HepG2 (cell line): ENCODE data around the gene PPP1R9B. TPM values are rescaled to one million over a fixed set of nuclear protein-coding genes. Genes with fewer than 3 reads are reported as not detected.

Source experiments
- ARID4A ChIP-seq: sonication (generic); formaldehyde crosslinking; IDR thresholded peaks from 2 replicates; pipeline ENCODE4 v1.5.0; 2020; ENCODE audit warnings: mild to moderate bottlenecking, missing genetic modification reagents, borderline replicate concordance
- CENPBD1 ChIP-seq: sonication (generic); formaldehyde crosslinking; IDR thresholded peaks from 2 replicates; pipeline ENCODE4 v1.8.0; 2022; ENCODE audit warnings: missing genetic modification reagents, low read depth, mild to moderate bottlenecking, borderline replicate concordance
- GABPA ChIP-seq, 2 experiments: IDR thresholded peaks; 2 replicates each; pipeline ENCODE4 v1.6.1; 2011 to 2016; ENCODE audit warnings: low read depth in 2 of 2, low read length in 1 of 2, missing biosample characterization in 1 of 2, missing genetic modification characterization in 1 of 2
- HBP1 ChIP-seq: IDR thresholded peaks from 2 replicates; pipeline ENCODE4 v1.6.1; 2016; ENCODE audit warnings: low read depth, control low read depth
- HDAC1 ChIP-seq: sonication (generic); formaldehyde crosslinking; IDR thresholded peaks from 2 replicates; pipeline ENCODE4 v1.5.1; 2020; ENCODE audit warnings: mild to moderate bottlenecking, missing genetic modification reagents
- HNRNPLL ChIP-seq: fragments of 200-400 bp; formaldehyde crosslinking; IDR thresholded peaks from 2 replicates; pipeline ENCODE4 v1.6.1; 2017; ENCODE audit warnings: mild to moderate bottlenecking, low read depth, low read length; ENCODE audit not compliant: poor library complexity, severe bottlenecking
- NR2F6 ChIP-seq, 2 experiments: IDR thresholded peaks; 2 replicates each; pipeline ENCODE4 v1.6.1; 2016; ENCODE audit warnings: antibody characterized with exemption in 1 of 2, mild to moderate bottlenecking in 1 of 2
- PRPF4 ChIP-seq: fragments of 200-400 bp; formaldehyde crosslinking; IDR thresholded peaks from 2 replicates; pipeline ENCODE4 v1.6.1; 2016; ENCODE audit warnings: low read length, low read depth; ENCODE audit not compliant: poor library complexity, severe bottlenecking
- SAP130 ChIP-seq: IDR thresholded peaks from 2 replicates; pipeline ENCODE4 v1.6.1; 2016; ENCODE audit warnings: low read depth
- TBX2 ChIP-seq: sonication (generic); formaldehyde crosslinking; IDR thresholded peaks from 2 replicates; pipeline ENCODE4 v1.5.0; 2020; ENCODE audit warnings: missing genetic modification reagents, mild to moderate bottlenecking, borderline replicate concordance
- ZFY ChIP-seq: sonication (generic); formaldehyde crosslinking; IDR thresholded peaks from 2 replicates; pipeline ENCODE4 v1.4.0; 2020; ENCODE audit warnings: missing genetic modification reagents
- ZNF136 ChIP-seq: sonication (generic); formaldehyde crosslinking; IDR thresholded peaks from 2 replicates; pipeline ENCODE4 v1.8.1; 2022; ENCODE audit warnings: low read depth, mild to moderate bottlenecking, moderate library complexity, missing genetic modification reagents
- polyA plus RNA-seq, 8 experiments: library from polyadenylated mRNA; depleted of rRNA in 3 of 8; stranded (reverse) in 7 of 8; unstranded in 1 of 8; fragments of >200 nt; fragmentation: Illumina TruSeq in 4 of 8; extraction: Trizol in 4 of 8; gene quantifications; 2 replicates each; pipeline versions ENCODE4 v1.2.1 to v1.2.3, GENCODE V29; 2011 to 2016; ENCODE audit warnings: low read depth in 4 of 8, missing spikeins in 1 of 8, mixed read lengths in 1 of 8; ENCODE audit not compliant: insufficient read depth in 1 of 8
- total RNA-seq, 5 experiments: library from RNA; depleted of rRNA; stranded (reverse); fragments of >200 nt; fragmentation: Illumina TruSeq; extraction: Trizol; gene quantifications; 2 replicates each; pipeline ENCODE4 v1.2.3, GENCODE V29; 2016; ENCODE audit warnings: low read depth in 1 of 5
- TF ChIP-seq, protein P1 (sequence below): sonication (generic); formaldehyde crosslinking; IDR thresholded peaks from 2 replicates; pipeline ENCODE4 v1.5.1; 2020; ENCODE audit warnings: mild to moderate bottlenecking, missing genetic modification reagents, borderline replicate concordance

The PPP1R9B gene
- total and polyA plus RNA-seq, 2 of the 13 experiments (the other 11 are each of a cell fraction or from before 2014, with no cell fraction given) = 9.4 to 15.8 TPM

DNA sequence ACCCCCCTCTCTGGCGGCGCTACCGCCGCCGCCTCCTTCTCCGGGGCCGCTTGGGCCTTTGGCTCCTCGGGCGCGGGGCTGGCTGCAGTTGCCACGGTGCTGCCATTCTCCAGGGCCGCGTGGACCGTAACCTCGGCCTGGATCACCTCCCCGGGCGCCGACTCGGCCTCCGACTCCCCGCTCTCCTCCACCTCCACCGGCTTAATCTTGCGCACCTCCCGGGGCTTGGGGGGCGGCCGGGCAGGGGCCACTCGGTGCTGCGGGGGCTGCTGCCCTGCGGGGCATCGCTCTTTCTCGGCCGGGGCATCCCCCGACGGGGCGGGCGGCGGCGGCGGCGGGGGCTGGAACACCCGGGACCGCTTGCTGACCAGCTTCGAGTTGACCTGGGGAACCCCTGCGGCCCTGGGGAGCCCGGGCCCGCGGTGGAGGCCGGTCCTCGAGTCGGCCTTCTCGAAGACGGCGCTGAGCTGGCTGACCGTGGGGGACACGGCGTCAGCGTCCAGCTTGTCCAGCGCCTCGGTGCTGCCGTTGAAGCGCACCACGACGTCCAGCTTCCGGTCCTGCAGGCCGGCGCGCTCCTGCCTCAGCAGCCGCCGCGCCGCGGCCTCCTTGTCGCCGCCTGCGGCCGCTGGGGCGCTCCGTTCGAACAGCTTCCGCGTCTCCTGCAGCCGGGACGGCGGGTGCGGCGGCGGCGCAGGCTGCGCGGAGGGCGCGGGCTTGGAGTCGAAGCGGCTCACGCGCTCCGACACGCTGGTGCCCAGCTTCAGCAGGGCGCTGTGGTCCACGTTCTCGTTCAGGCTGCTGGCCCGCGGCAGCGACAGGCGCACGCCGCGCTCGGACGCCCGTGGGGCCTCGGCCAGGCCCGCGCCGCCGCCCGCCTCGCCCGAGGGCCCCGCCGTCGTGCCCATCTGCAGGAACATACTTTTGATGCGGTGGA lies 792 bp downstream of the PPP1R9B start (continued):
- TF ChIP-seq HBP1 (CRISPR knock-in tag) (peak; percentile 86; the same call in 1 of the 2 replicates), HDAC1 (CRISPR knock-in tag) (peak; percentile 44), PRPF4 (no peak), SAP130 (peak; percentile 80), TBX2 (CRISPR knock-in tag) (peak; percentile 36; the same call in 1 of the 2 replicates), GABPA (IDR thresholded peaks at IDR 0.05; ENCODE audit: low read depth, low read length) (peak; percentile 17; the same call in 1 of the 2 replicates), GABPA (CRISPR knock-in tag; IDR thresholded peaks at IDR 0.05; ENCODE audit: low read depth) (no peak), CENPBD1 (CRISPR knock-in tag) (no peak), ZFY (CRISPR knock-in tag) (peak; percentile 93), NR2F6 (IDR thresholded peaks at IDR 0.05) (no peak), NR2F6 (CRISPR knock-in tag; IDR thresholded peaks at IDR 0.05) (no peak), HNRNPLL (peak; percentile 99), ZNF136 (CRISPR knock-in tag) (no peak), ARID4A (CRISPR knock-in tag) (peak; percentile 63; the same call in 1 of the 2 replicates)
- TF ChIP-seq, protein P1, sequence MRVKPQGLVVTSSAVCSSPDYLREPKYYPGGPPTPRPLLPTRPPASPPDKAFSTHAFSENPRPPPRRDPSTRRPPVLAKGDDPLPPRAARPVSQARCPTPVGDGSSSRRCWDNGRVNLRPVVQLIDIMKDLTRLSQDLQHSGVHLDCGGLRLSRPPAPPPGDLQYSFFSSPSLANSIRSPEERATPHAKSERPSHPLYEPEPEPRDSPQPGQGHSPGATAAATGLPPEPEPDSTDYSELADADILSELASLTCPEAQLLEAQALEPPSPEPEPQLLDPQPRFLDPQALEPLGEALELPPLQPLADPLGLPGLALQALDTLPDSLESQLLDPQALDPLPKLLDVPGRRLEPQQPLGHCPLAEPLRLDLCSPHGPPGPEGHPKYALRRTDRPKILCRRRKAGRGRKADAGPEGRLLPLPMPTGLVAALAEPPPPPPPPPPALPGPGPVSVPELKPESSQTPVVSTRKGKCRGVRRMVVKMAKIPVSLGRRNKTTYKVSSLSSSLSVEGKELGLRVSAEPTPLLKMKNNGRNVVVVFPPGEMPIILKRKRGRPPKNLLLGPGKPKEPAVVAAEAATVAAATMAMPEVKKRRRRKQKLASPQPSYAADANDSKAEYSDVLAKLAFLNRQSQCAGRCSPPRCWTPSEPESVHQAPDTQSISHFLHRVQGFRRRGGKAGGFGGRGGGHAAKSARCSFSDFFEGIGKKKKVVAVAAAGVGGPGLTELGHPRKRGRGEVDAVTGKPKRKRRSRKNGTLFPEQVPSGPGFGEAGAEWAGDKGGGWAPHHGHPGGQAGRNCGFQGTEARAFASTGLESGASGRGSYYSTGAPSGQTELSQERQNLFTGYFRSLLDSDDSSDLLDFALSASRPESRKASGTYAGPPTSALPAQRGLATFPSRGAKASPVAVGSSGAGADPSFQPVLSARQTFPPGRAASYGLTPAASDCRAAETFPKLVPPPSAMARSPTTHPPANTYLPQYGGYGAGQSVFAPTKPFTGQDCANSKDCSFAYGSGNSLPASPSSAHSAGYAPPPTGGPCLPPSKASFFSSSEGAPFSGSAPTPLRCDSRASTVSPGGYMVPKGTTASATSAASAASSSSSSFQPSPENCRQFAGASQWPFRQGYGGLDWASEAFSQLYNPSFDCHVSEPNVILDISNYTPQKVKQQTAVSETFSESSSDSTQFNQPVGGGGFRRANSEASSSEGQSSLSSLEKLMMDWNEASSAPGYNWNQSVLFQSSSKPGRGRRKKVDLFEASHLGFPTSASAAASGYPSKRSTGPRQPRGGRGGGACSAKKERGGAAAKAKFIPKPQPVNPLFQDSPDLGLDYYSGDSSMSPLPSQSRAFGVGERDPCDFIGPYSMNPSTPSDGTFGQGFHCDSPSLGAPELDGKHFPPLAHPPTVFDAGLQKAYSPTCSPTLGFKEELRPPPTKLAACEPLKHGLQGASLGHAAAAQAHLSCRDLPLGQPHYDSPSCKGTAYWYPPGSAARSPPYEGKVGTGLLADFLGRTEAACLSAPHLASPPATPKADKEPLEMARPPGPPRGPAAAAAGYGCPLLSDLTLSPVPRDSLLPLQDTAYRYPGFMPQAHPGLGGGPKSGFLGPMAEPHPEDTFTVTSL = no peak
